HCT116 (cell line): ENCODE results near the gene CRELD2. TPM values are rescaled to one million over a fixed set of nuclear protein-coding genes. Genes with fewer than 3 reads are reported as not detected.

ENCODE experiments used
- ATAC-seq: fragments of 200-7000 bp; cut with Tn5 transposase; 2 replicates; pipeline ENCODE4 v1.9.1; 2020; ENCODE audit warnings: mild to moderate bottlenecking, moderate library complexity
- BruUV-seq: library from RNA; stranded (reverse); fragments of 400-500 nt; replicated peaks from 2 replicates; lab custom pipeline; 2021; lab: Mats Ljungman, UMichigan
- CTCF ChIA-PET: fragments of 300-600 bp; sonication (Branson Sonifier 250); formaldehyde crosslinking; loops from one replicate; lab custom pipeline; 2021; ENCODE audit warnings: antibody characterized with exemption; lab: Charles Lee
- POLR2A ChIA-PET: fragments of 300-600, 350-600 bp; sonication (Branson Sonifier 250); formaldehyde crosslinking; loops from one replicate; lab custom pipeline; 2021; ENCODE audit warnings: antibody characterized with exemption; lab: Charles Lee
- RAD21 ChIA-PET, 2 experiments: fragments of 300-600 bp; sonication (Branson Sonifier 250); formaldehyde crosslinking; loops; one replicate each; lab custom pipeline; 2023; ENCODE audit warnings: low total read pairs in 2 of 2; ENCODE audit not compliant: uncharacterized antibody in 2 of 2, unreplicated experiment in 2 of 2, low non-redundant PET in 1 of 2; lab: Charles Lee
- DNase-seq: peaks from one replicate; pipeline ENCODE4 v3.0.0-alpha.2; 2010; ENCODE audit warnings: low read depth, low spot score
- H2AFZ ChIP-seq: fragments of 200-600 bp; shearing (Covaris generic), sonication (generic); 2 replicates; pipeline ENCODE4 v1.6.1; 2017; ENCODE audit warnings: low read depth, mixed run types, mixed read lengths, antibody characterized with exemption, low read length; ENCODE audit not compliant: poor library complexity, severe bottlenecking
- H3K27ac ChIP-seq: 2 replicates; pipeline ENCODE4 v1.5.1; 2012; ENCODE audit warnings: low read depth, low read length
- H3K27me3 ChIP-seq: fragments of 200-600 bp; sonication (generic); 2 replicates; pipeline ENCODE4 v1.6.1; 2016; ENCODE audit warnings: mixed run types, low read length, mixed read lengths; ENCODE audit not compliant: insufficient read depth
- H3K36me3 ChIP-seq, 2 experiments: fragments of 200-500 bp in 1 of 2; fragments of 200-600 bp in 1 of 2; sonication (Bioruptor generic) in 1 of 2; sonication (generic) in 1 of 2; 2 replicates each; pipeline versions ENCODE4 v1.5.1 to v1.6.1; 2014 to 2016; ENCODE audit warnings: low read length in 2 of 2, inconsistent platforms in 1 of 2, mixed read lengths in 1 of 2, mixed run types in 1 of 2; ENCODE audit not compliant: insufficient read depth in 2 of 2, control insufficient read depth in 1 of 2
- H3K4me1 ChIP-seq, 2 experiments: fragments of 200-600 bp in 1 of 2; sonication (generic) in 1 of 2; 2 replicates each; pipeline versions ENCODE4 v1.5.1 to v1.6.1; 2012 to 2017; ENCODE audit warnings: low read length in 2 of 2, inconsistent platforms in 1 of 2, mild to moderate bottlenecking in 1 of 2, mixed read lengths in 1 of 2, mixed run types in 1 of 2, moderate library complexity in 1 of 2; ENCODE audit not compliant: insufficient read depth in 2 of 2, control insufficient read depth in 1 of 2
- H3K4me2 ChIP-seq: fragments of 200-600 bp; sonication (generic); 2 replicates; pipeline ENCODE4 v1.6.1; 2017; ENCODE audit warnings: mixed run types, low read length, mixed read lengths
- H3K4me3 ChIP-seq, 2 experiments: fragments of 200-600 bp in 1 of 2; sonication (generic) in 1 of 2; replicated peaks in 1 of 2; 2 replicates each; pipeline ENCODE4 v1.5.1; 2011 to 2016; ENCODE audit warnings: low read length in 2 of 2, control low read depth in 1 of 2, low read depth in 1 of 2, mild to moderate bottlenecking in 1 of 2, mixed read lengths in 1 of 2, mixed run types in 1 of 2
- H3K79me2 ChIP-seq: fragments of 200-600 bp; sonication (generic); 2 replicates; pipeline ENCODE4 v1.6.1; 2017; ENCODE audit warnings: mild to moderate bottlenecking, mixed run types, low read length, moderate library complexity, mixed read lengths; ENCODE audit not compliant: insufficient read depth
- H3K9ac ChIP-seq: fragments of 200-600 bp; sonication (generic); 2 replicates; pipeline ENCODE4 v1.6.1; 2016; ENCODE audit warnings: low read length, mixed read lengths
- H3K9me2 ChIP-seq: fragments of 200-600 bp; sonication (generic), shearing (Covaris generic); 2 replicates; pipeline ENCODE4 v1.6.1; 2017; ENCODE audit warnings: mixed run types, mild to moderate bottlenecking, moderate library complexity; ENCODE audit not compliant: insufficient read depth
- H3K9me3 ChIP-seq, 2 experiments: fragments of 200-500 bp in 1 of 2; fragments of 200-600 bp in 1 of 2; sonication (Bioruptor generic) in 1 of 2; sonication (generic) in 1 of 2; 2 replicates each; pipeline ENCODE4 v1.6.1; 2014 to 2017; ENCODE audit warnings: low read length in 2 of 2, mixed read lengths in 2 of 2, inconsistent platforms in 1 of 2, low read depth in 1 of 2, mild to moderate bottlenecking in 1 of 2, mixed run types in 1 of 2, moderate library complexity in 1 of 2; ENCODE audit not compliant: control insufficient read depth in 1 of 2, insufficient read depth in 1 of 2
- H4K20me1 ChIP-seq: fragments of 200-600 bp; sonication (generic), shearing (Covaris generic); 2 replicates; pipeline ENCODE4 v1.6.1; 2017; ENCODE audit warnings: mixed run types, mild to moderate bottlenecking, moderate library complexity; ENCODE audit not compliant: insufficient read depth
- EGR1 ChIP-seq: IDR thresholded peaks from 2 replicates; pipeline ENCODE4 v1.6.1; 2012; ENCODE audit warnings: low read depth
- ELF1 ChIP-seq: IDR thresholded peaks from 2 replicates; pipeline ENCODE4 v1.6.1; 2012; ENCODE audit warnings: low read depth, borderline replicate concordance
- EZH2 ChIP-seq: fragments of 200-600 bp; sonication (generic); IDR thresholded peaks from 2 replicates; pipeline ENCODE4 v1.6.1; 2017; ENCODE audit warnings: antibody characterized with exemption, mixed run types
- JUND ChIP-seq: IDR thresholded peaks from 2 replicates; pipeline ENCODE4 v1.6.1; 2012
- POLR2A ChIP-seq: IDR thresholded peaks from 2 replicates; pipeline ENCODE4 v1.7.0; 2011; ENCODE audit warnings: borderline replicate concordance; ENCODE audit not compliant: insufficient read depth, insufficient read length; ENCODE audit errors: extremely low read depth
- SP1 ChIP-seq: IDR thresholded peaks from 2 replicates; pipeline ENCODE4 v1.6.1; 2012; ENCODE audit warnings: low read depth
- SRF ChIP-seq: IDR thresholded peaks from 2 replicates; pipeline ENCODE4 v1.6.1; 2012; ENCODE audit warnings: low read depth
- TCF7L2 ChIP-seq: IDR thresholded peaks from 2 replicates; pipeline ENCODE4 v1.7.0; 2011; ENCODE audit warnings: borderline replicate concordance, inconsistent platforms; ENCODE audit not compliant: insufficient read depth, insufficient read length; ENCODE audit errors: extremely low read depth
- YY1 ChIP-seq: IDR thresholded peaks from 2 replicates; pipeline ENCODE4 v1.6.1; 2011; ENCODE audit warnings: low read length, low read depth, moderate library complexity, mild to moderate bottlenecking; ENCODE audit not compliant: insufficient replicate concordance; ENCODE audit errors: extremely low read depth
- ZFX ChIP-seq: fragments of 450-650 bp; IDR thresholded peaks from 2 replicates; pipeline ENCODE4 v1.6.1; 2017
- ZNF274 ChIP-seq: fragments of 200-500 bp; sonication (Bioruptor generic); IDR thresholded peaks from 2 replicates; pipeline ENCODE4 v1.6.1; 2014; ENCODE audit warnings: mild to moderate bottlenecking, low read depth, low read length, inconsistent platforms
- intact Hi-C: fragments of 100-400 bp; cut with micrococcal nuclease; formaldehyde crosslinking; loops from 2 replicates; pipeline ENCODE4 v1.10.0; 2022
- total RNA-seq: library from RNA; stranded (reverse); gene quantifications from one replicate; pipeline ENCODE4 v1.2.1, GENCODE V29; 2021; ENCODE audit not compliant: unreplicated experiment
- TF ChIP-seq, protein P1 (sequence below): IDR thresholded peaks from 2 replicates; pipeline ENCODE4 v1.6.1; 2011; ENCODE audit warnings: mild to moderate bottlenecking, low read length, moderate library complexity; ENCODE audit not compliant: insufficient replicate concordance; ENCODE audit errors: extremely low read depth
- TF ChIP-seq, protein P2 (sequence below): IDR thresholded peaks from 2 replicates; pipeline ENCODE4 v1.6.1; 2012; ENCODE audit warnings: low read depth
- TF ChIP-seq, protein P3 (sequence below), 3 experiments: fragments of 200-600 bp in 1 of 3; sonication (generic) in 1 of 3; IDR thresholded peaks in 2 of 3; conservative IDR thresholded peaks in 1 of 3; 2 replicates each; pipeline ENCODE4 v1.5.1; 2012 to 2017; ENCODE audit warnings: low read depth in 2 of 3, low read length in 2 of 3, antibody characterized with exemption in 1 of 3, borderline replicate concordance in 1 of 3, control low read depth in 1 of 3, mild to moderate bottlenecking in 1 of 3, mixed read lengths in 1 of 3, mixed run types in 1 of 3, moderate library complexity in 1 of 3; ENCODE audit not compliant: insufficient read depth in 1 of 3
- TF ChIP-seq, protein P4 (sequence below): IDR thresholded peaks from 2 replicates; pipeline ENCODE4 v1.6.1; 2012

Gene CRELD2
- total RNA-seq, 1 experiment from 2014 or later, result 45.8 TPM

DNA sequence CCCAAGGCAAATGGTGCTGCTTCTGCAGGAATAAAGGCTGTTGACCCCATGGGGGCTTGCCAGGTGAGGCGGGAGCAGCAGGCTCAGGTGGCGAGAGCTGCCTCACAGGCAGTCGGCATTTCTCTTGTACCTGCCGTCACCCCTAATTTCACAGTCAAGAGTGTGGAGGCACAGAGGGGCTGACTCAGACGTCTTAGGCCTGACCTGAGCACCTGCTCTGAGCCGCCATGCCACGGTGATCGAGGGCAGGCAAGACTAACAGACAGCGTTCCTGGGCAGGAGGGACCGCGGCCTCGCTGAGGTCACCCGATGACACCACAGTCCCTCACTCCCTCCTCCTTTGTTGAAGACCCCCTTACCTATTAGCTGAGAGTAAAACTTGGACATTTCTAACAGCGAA is 5.4 kb upstream of the CRELD2 start:
- Histone ChIP-seq H3K27ac (no peak overlapping the region), H4K20me1 (no peaks in the 10 kb centered on the region), H3K9ac (no peak overlapping the region), H3K9me2 (no peaks in the 10 kb centered on the region), H3K4me3 (no peak overlapping the region), H3K4me1 (peaks cover 4 to 7% of the 10 kb centered on the region in 2 experiments; a peak in 1 of 4 replicates), H3K36me3 (no peaks in the 10 kb centered on the region), H3K27me3 (no peaks in the 10 kb centered on the region), H2AFZ (no peak overlapping the region), H3K4me2 (no peak overlapping the region), H3K9me3 (no peaks in the 10 kb centered on the region)
- ChIA-PET POLR2A (no interaction called here), CTCF (no interaction called here), RAD21 (no interaction called here)
- no peak for ATAC-seq
- intact Hi-C loops, result no loop called here
- TF ChIP-seq JUND (no peak), ZNF274 (no peak), TCF7L2 (no peak), POLR2A (no peak), EZH2 (no peak), ZFX (no peak), EGR1 (no peak), ELF1 (no peak), SRF (no peak), YY1 (no peak), SP1 (no peak)
- TF ChIP-seq, protein P1, sequence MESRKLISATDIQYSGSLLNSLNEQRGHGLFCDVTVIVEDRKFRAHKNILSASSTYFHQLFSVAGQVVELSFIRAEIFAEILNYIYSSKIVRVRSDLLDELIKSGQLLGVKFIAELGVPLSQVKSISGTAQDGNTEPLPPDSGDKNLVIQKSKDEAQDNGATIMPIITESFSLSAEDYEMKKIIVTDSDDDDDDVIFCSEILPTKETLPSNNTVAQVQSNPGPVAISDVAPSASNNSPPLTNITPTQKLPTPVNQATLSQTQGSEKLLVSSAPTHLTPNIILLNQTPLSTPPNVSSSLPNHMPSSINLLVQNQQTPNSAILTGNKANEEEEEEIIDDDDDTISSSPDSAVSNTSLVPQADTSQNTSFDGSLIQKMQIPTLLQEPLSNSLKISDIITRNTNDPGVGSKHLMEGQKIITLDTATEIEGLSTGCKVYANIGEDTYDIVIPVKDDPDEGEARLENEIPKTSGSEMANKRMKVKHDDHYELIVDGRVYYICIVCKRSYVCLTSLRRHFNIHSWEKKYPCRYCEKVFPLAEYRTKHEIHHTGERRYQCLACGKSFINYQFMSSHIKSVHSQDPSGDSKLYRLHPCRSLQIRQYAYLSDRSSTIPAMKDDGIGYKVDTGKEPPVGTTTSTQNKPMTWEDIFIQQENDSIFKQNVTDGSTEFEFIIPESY, result no peak
- TF ChIP-seq, protein P2, sequence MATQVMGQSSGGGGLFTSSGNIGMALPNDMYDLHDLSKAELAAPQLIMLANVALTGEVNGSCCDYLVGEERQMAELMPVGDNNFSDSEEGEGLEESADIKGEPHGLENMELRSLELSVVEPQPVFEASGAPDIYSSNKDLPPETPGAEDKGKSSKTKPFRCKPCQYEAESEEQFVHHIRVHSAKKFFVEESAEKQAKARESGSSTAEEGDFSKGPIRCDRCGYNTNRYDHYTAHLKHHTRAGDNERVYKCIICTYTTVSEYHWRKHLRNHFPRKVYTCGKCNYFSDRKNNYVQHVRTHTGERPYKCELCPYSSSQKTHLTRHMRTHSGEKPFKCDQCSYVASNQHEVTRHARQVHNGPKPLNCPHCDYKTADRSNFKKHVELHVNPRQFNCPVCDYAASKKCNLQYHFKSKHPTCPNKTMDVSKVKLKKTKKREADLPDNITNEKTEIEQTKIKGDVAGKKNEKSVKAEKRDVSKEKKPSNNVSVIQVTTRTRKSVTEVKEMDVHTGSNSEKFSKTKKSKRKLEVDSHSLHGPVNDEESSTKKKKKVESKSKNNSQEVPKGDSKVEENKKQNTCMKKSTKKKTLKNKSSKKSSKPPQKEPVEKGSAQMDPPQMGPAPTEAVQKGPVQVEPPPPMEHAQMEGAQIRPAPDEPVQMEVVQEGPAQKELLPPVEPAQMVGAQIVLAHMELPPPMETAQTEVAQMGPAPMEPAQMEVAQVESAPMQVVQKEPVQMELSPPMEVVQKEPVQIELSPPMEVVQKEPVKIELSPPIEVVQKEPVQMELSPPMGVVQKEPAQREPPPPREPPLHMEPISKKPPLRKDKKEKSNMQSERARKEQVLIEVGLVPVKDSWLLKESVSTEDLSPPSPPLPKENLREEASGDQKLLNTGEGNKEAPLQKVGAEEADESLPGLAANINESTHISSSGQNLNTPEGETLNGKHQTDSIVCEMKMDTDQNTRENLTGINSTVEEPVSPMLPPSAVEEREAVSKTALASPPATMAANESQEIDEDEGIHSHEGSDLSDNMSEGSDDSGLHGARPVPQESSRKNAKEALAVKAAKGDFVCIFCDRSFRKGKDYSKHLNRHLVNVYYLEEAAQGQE, result no peak
- TF ChIP-seq, protein P3, sequence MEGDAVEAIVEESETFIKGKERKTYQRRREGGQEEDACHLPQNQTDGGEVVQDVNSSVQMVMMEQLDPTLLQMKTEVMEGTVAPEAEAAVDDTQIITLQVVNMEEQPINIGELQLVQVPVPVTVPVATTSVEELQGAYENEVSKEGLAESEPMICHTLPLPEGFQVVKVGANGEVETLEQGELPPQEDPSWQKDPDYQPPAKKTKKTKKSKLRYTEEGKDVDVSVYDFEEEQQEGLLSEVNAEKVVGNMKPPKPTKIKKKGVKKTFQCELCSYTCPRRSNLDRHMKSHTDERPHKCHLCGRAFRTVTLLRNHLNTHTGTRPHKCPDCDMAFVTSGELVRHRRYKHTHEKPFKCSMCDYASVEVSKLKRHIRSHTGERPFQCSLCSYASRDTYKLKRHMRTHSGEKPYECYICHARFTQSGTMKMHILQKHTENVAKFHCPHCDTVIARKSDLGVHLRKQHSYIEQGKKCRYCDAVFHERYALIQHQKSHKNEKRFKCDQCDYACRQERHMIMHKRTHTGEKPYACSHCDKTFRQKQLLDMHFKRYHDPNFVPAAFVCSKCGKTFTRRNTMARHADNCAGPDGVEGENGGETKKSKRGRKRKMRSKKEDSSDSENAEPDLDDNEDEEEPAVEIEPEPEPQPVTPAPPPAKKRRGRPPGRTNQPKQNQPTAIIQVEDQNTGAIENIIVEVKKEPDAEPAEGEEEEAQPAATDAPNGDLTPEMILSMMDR (IDR thresholded peaks at IDR 0.05 in 2 of 3, conservative IDR thresholded peaks at IDR 0.05 in 1 of 3; ENCODE audit: borderline replicate concordance in 1 of 3, insufficient read depth in 1 of 3, low read depth in 2 of 3, low read length in 2 of 3), result no peak
- TF ChIP-seq, protein P4, sequence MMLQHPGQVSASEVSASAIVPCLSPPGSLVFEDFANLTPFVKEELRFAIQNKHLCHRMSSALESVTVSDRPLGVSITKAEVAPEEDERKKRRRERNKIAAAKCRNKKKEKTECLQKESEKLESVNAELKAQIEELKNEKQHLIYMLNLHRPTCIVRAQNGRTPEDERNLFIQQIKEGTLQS, result no peak
- TF ChIP-seq, all 23 proteins: peak for 0
- no TSS peak for BruUV-seq
- DNase-seq, result no peak
- H3K79me2 ChIP-seq, result peaks cover 14% of the 10 kb centered on the region; the same call in 1 of the 2 replicates
